ENCODE results near the gene MORN1.

The MORN1 gene

GRCh38 chr1:2419416-2419815 lies 28.1 kb upstream of the MORN1 start:
- no peak for DNase-seq (ENCODE audit: low spot score)

DNA sequence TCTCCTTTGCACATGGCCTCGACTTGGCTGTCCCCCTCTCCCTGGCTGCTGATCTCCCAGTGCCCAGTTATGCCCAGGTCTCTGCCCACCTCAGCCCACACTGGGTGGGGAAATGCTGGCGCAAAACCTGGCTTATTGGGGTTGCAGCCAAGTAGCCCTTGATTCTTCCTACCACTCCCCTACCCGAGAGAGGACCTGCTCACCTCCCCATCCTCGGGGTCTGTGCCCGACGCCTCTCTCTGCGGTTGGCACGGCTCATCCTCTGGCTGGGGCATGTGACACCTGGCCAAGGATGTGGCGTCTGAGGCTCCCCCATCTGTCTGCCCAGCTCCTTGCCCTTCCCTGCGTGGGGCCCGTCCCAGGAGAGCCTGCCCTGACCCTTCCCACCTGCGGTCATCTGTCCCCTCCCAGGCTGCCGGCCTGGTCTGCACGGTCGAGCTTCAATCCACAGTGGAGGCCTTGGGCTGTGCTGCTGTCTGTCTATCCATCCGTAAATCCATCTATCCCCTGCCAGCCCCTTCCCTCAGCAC lies 27.5 kb upstream of the MORN1 start:
- no peak for DNase-seq (ENCODE audit: low spot score)

DNA sequence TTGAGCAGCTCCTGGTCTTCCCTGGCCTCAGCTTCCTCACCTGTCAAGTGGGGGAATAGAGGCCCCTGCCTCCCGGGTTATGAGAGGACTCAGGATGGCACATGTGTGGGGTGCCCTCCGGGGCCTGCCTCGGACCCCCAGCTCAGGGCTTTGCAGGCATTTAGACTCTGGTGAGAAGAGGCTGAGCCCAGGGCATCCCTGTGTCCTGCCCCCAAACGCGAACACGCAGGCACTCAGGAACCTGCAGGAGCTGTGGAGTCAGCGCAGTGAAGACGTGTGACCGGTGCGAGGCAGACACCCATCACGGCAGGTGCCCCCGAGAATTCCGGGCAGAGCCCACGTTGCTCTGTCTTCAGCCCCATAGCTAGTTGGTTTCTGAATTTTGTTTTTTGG lies 26.5 kb upstream of the MORN1 start:
- no peak for DNase-seq (ENCODE audit: low spot score)

DNA sequence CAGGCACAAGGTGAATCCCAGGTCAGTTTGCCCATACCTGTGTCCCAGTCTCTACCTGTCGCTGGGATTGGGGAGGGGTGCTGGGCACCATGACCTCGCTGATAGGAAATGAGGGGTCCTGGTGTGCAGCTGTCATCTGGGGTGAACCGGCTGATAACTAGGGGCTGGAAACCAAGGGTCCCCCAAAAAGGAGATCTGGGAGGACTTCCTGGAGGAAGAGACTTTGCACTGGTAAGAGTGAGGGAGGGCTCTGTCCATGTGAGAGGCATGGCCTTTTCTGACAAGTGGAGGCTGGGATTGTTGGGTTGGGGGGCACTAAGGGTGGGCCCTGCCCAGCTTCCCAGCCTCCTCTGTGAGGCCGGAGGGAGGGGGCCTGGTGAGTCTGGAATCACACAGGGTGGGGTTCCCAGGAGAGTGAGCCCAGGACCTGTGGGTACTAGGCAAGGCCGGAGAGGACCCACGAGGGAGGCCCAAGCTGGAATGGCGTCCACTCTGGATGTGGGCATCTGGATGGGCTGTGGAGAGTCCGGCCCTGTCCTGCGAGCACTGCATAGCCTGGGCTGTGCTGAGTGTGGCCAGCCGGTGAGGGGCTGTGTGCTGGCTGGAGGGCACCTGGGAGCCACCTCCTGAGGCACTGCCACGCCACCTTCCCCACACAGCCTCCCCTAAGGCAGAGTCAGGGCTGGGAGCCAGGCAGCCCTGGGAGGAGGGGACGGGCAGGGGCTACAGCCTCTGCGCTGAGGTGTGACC lies 25.9 kb upstream of the MORN1 start:
- DNase-seq (ENCODE audit: low spot score), result no peak

DNA sequence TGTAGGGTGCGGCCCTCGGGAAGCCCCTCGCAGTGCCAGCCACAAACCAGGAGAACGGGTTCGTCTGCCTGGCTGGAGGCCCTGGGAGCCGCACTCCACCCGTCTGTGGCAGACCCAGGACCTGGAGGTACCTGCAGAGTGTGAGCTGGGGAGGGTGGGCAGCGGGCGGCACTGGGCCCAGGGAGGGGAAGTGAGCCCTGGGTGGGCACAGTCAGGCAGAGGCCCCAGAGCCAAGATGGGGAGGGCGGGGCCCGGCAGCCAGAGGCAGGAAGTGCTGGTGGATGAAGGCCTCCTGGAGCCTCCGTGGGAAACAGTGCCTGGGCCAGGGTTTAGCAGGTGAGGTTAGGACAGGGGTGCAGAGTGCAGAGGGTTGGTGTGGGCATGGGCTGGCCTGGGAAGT lies 25.0 kb upstream of the MORN1 start:
- no peak for DNase-seq (ENCODE audit: low spot score)

DNA sequence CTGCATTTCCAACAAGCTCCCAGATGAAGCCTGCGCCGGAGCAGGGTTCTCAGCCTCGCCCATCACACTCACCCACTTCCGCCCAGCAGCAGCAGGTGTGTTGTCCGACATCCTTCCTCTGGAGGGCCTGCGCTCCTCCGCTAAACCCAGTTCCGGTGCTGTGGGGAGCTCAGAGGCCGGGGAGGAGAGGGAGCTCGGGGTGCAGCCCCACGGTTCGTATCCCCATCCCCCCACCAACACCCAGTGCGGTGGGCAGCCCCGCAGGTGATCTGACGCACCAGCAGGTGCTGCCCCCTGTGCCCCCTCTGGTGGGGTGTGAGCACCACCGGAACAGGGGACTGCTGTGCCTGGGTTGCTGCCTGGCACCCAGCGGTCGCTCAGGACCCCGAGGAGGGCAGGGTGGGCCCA lies 24.5 kb upstream of the MORN1 start:
- DNase-seq (ENCODE audit: low spot score), result no peak

GRCh38 chr1:2415337-2415736 lies 24.0 kb upstream of the MORN1 start:
- DNase-seq (ENCODE audit: low spot score), result no peak

- peak; percentile 49 for DNase-seq (ENCODE audit: low spot score)
These were observed 23.1 kb upstream of the MORN1 start for GRCh38 chr1:2414297-2414958.

- DNase-seq (ENCODE audit: low spot score), result no peak
These were observed 22.3 kb upstream of the MORN1 start for GRCh38 chr1:2413495-2414296.

DNA sequence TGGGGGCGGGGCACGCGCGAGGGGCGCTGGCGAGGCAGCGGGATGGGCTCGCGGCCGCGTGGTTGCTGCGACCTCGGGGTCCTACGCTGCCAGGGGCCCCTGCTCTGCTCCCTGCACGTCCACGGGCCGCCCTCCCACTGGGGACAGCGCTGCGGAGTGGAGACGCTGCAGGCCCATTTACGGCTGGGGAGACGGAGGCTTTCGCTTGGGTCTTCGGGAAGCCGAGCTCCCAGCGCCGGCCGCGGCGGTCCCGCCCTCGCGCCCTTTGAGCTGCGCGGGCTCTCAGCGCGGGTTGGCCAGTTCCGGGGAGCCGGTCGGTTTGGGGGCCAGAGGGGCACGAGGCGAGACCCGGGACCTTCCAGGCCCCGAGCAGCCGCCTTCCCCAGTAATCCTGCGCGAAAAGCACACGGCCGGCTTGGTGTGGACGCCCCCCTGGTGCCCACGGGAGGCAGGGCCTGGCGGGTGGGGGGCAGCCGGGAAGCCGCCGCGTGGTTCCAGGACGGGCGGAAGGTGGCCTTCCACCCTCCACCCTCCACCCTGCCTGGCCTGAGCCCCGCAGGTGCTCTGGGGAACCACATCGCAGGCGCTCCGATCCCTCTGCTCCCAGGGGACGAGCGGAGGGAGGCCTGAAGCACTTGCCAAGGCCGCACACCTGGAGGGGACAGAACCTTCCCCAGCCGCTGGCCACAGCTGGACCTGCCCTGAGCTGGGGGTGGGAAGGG lies 21.6 kb upstream of the MORN1 start:
- DNase-seq (ENCODE audit: low spot score), result no peak

DNA sequence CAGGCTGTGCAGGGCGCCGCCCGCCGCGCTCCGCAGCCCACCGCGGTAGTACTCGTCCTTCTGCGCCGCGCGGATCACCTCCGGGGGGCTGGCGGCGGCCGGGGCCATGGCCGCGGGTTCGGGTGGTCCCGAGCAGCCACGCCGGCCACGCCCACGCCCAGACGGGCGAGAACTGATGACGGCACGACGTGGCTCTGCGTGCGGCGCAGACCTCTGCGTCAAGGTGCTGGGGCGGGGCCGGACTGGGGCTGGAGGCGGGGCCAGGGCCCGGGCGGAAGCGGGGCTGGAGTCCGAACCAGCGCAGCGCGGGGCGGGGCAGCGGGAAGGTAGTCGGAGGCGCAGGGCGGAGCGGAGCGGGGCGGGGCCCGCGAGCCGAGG lies 21.0 kb upstream of the MORN1 start, which contains the start of gene PEX10:
TSS of gene PEX10 (minus strand) at position 170 of the 378 bp plus-strand sequence. CDS start at position 108, 62 bp downstream.
- DNase-seq (ENCODE audit: low spot score), result peak; percentile 86

DNA sequence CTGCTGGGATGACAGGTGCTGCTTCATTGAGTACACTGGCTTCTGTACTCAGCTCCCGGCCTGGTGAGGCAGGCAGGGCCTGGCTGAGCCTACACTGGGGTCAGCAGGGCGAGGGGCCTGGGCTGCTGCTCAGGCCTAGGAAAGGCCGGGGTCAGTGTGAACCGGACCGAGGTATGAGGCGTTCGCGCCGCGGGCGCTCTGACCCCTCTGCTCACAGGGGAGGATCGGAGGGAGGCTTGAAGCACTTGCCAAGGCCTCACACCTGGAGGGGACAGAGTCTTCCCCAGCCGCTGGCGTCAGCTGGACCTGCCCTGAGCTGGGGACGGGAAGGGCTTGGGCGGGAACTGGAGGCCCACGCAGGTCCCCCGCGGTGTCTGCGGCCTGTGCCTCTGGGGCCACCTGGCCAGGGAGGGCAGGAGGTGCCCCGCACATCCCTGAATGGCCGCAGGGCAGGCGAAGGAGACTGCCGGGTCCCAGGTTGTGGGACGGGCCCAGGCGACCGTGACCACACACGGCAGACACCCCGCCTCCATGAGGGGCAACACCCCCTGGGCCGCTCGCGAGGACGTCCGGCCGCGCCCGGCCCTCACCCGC lies 20.5 kb upstream of the MORN1 start:
- DNase-seq (ENCODE audit: low spot score), result no peak

DNA sequence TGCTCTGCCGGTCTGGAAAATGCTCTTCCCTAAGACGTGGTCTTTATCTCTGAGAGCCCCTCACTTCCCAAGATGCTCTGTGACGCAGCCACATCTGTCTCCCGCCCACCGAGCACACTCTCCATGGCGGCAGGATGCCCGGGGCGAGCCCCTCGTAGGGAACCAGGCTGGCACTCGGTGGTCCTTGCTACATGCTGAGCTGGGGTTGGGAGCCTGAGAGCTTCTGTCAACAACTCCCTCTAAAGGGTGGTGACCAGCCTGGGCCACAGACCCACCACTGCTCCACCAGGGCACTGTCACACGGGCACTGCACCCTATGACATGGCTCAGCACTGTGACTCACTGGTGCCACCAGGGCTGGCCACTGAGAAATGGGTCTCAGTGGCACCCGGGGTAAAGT lies 18.4 kb upstream of the MORN1 start:
- DNase-seq (ENCODE audit: low spot score), result no peak

GRCh38 chr1:2408859-2409276 lies 17.5 kb upstream of the MORN1 start:
- no peak for DNase-seq (ENCODE audit: low spot score)

GRCh38 chr1:2408456-2408855 lies 17.1 kb upstream of the MORN1 start:
- DNase-seq (ENCODE audit: low spot score), result no peak

- no peak for DNase-seq (ENCODE audit: low spot score)
These were observed 16.6 kb upstream of the MORN1 start for GRCh38 chr1:2407991-2408275.

GRCh38 chr1:2407166-2407990 lies 16.0 kb upstream of the MORN1 start:
- no peak for DNase-seq (ENCODE audit: low spot score)

DNA sequence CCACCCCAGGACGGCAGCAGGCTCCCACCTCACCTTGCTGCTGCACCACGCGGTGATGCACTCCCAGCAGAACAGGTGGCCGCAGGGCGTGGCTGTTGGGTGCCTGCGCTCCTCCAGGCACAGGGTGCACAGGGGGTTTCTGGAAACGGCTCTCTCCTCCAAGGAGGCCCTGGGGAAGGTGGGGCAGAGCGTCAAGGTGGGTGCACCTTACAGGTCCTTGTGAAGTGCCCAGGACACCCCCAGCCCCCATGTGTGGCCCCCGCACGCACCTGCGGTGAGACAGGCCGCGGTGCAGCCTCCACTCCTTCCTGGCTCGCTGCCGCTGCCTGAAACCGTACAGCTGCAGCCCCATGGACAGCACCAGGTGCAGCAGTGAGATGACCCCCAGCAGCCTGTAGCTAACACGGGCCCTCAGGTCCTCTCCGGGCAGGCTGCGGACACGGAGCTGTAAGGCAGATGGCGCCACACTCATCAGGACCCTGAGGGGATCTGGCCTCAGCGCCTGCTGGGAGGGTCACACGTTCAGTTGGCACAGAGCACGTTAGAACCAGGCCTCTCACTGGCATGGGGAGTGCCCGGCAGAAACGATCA lies 15.2 kb upstream of the MORN1 start:
- no peak for DNase-seq (ENCODE audit: low spot score)

- no peak for DNase-seq (ENCODE audit: low spot score)
These were observed 14.4 kb upstream of the MORN1 start for GRCh38 chr1:2405588-2406295.
